ENCODE results near the gene SEC14L3.

Gene SEC14L3

GRCh38 chr22:30426388-30427353 is 45.1 kb downstream of the SEC14L3 start:
- peak; percentile 79 for TF ChIP-seq CTCF (IDR thresholded peaks at IDR 0.05; ENCODE audit: low read depth, low read length)
- in situ Hi-C loops (cut with HindIII; ENCODE audit: low sequenced_read_pairs): no loop called here
- DNase-seq (ENCODE audit: low read depth, low spot score): peak; percentile 78

GRCh38 chr22:30425616-30426387 is 46.0 kb downstream of the SEC14L3 start, which contains the start of gene MTFP1:
TSS of gene MTFP1 (plus strand) at chr22:30425768. CDS start at chr22:30425880, 112 bp downstream.
- TF ChIP-seq CTCF (IDR thresholded peaks at IDR 0.05; ENCODE audit: low read depth, low read length): no peak
- H3K4me3 ChIP-seq (ENCODE audit: low read depth, low read length): peak within 1 kb of the TSS; percentile 60
- DNase-seq (ENCODE audit: low read depth, low spot score): peak; percentile 65
- in situ Hi-C loops (cut with HindIII; ENCODE audit: low sequenced_read_pairs): no loop called here

More at GRCh38 chr22:30426388-30427353, 45.1 kb downstream of the SEC14L3 start:
- H3K4me3 ChIP-seq (ENCODE audit: low read depth, low read length): peak overlapping the region; percentile 60

GRCh38 chr22:30425327-30425615 is 46.5 kb downstream of the SEC14L3 start:
- no peak for DNase-seq (ENCODE audit: low read depth, low spot score)
- no peak for TF ChIP-seq CTCF (IDR thresholded peaks at IDR 0.05; ENCODE audit: low read depth, low read length)
- H3K4me3 ChIP-seq (ENCODE audit: low read depth, low read length): peak overlapping the region; percentile 60
- in situ Hi-C loops (cut with HindIII; ENCODE audit: low sequenced_read_pairs): no loop called here

- no peak for TF ChIP-seq CTCF (IDR thresholded peaks at IDR 0.05; ENCODE audit: low read depth, low read length)
- H3K4me3 ChIP-seq (ENCODE audit: low read depth, low read length): peak overlapping the region; percentile 60
- DNase-seq (ENCODE audit: low read depth, low spot score): no peak
- in situ Hi-C loops (cut with HindIII; ENCODE audit: low sequenced_read_pairs): no loop called here
Measured at GRCh38 chr22:30424534-30425326, 47.1 kb downstream of the SEC14L3 start.

GRCh38 chr22:30423959-30424533 is 47.8 kb downstream of the SEC14L3 start:
- TF ChIP-seq CTCF (IDR thresholded peaks at IDR 0.05; ENCODE audit: low read depth, low read length): no peak
- H3K4me3 ChIP-seq (ENCODE audit: low read depth, low read length): peak overlapping the region; percentile 41
- DNase-seq (ENCODE audit: low read depth, low spot score): peak; percentile 100
- in situ Hi-C loops (cut with HindIII; ENCODE audit: low sequenced_read_pairs): no loop called here
